Stimulated activated CD4-positive, alpha-beta T cell treated with anti-CD3 and anti-CD28 coated beads, Interleukin-2, amount 100 ng/mL, for 48 hours (primary cell): ENCODE data around the gene TRAF2.

Source experiments
- DNase-seq, 2 donors: peaks; one replicate each; pipeline ENCODE4 v3.0.0-alpha.2; 2020

TRAF2 gene

DNA sequence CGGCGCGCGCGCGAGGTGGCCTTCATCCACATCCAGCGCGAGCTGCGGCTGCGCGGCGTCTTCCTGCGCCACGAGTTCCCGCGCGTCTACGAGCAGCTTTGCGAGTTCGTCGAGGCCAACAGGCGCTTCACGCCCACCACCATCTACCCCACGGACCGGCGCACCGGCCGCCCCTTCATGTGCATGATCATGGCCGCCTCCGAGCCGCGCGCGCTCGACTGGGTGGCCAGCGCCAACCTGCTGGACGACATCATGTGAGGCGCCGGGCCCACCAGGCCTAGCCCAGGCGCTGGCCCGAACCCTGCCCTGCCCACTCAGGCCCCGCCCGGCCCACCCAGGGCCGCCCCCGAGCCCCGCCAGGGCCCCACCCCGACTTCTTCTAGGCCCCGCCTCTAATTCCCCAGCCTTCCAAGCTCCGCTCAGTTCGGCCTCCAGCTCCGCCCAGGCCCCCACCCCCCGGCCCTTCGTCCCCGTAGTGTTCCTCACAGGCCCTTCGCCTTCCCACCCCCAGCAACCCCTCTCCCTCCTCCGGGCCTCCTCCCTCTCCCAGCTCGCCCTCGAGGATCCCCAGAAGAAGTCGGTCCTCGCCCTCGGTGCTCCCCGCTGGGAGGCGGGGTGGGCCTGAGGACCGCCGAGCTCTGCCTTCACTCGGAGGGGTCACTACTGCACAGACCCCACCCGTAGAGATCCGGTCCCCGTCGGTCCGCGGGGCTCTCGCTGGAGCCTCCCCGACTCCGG is 39.1 kb upstream of the TRAF2 start:
- no peak for DNase-seq

DNA sequence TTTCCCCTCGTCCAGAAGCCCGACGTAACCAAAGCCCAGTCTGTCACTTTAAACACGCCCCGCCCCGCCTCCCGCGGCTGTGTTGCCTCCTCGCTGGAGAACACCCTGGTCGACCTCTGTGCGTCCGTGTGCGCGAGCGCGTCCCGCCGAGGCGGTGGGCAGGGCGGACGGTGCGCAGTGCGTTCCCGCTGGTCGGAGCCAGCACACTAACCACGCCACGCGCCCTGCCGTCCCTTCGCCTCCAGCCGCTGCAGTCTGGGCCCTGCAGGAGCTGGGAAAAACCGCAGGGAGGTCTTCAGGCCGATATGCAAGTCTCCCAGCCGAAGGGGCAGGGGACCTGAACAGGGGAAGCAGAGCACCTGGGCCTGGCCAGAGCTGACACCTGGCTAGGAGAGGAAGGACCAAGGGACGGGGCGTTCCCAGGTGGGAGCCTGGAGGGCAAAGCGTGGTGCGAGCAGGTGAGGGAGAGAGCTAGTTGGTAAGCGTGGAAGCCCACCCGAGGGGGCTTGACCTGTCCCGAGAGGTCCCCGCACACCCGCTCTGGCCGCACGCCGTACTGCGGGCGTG is 38.4 kb upstream of the TRAF2 start:
- DNase-seq, result peak; percentile 79 to 80

DNA sequence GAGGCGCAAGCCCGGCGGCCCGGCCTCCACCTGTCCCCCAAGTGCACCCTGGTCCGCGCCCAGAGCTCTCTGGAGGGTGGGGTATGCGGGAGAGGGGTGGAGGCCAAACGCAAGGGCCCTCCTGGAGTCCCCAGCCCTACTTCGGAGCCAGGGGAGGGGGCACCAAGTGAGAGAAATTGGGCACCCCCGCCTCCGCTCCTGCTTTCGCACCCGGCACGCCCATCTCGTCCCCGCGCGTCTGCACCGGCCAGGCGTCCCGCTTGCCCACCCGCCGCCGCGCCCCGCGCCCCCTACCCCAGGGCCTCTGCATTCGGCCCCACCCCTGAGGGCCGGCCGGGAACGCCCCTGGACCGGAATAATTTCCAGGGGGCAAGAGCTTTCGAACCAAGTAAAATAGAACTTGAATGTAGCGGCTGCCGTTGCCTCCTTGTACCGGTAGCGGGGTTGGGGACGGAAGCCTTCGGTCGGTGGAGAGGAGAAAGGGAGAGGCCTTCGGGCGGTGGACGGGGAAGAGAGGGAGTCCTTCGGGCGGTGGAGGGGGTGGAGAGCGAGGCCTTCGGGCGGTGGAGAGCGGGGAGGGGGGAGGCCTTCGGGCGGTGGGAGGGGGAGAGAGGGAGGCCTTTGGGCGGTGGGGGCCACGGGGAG is 37.8 kb upstream of the TRAF2 start:
- DNase-seq, result peak in 1 of 2 donors; percentile 36

DNA sequence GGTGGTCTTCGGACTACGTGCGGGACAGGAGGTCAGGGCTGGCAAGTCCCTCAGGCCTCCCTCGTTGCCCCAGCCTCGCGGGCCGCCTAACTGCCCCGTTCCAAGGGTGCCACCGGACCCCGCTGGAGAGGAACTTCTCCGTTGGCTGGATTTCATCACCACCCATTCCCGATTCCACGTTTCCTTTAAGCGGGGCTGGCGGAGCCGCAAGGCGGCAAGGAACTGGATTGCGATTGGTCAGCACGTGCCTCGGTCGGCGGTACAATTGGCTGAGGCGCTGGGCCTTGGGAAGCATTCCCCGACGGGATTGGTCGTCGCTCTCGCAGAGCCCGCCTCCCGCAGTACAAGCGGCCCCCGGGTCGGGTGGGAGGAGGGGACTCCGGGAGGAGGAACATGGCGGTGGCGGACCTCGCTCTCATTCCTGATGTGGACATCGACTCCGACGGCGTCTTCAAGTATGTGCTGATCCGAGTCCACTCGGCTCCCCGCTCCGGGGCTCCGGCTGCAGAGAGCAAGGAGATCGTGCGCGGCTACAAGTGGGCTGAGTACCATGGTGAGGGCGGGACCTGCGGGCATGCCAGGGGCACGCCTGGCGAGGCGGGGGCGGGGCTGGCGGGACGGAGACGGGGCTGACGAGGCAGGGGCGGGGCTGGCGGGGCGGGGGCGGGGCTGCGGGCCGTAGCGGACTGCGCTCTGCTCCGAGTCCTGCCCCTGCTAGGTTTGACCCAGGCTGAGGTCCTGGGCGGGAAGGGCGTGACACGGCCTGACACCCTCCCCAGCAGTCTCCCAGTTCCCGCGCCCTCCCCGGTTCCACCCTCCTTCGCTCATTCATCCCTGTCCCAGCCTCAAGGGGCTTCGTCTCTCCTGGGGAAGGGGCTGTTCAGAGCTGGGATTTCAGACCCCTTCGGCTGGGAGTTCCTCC is 37.0 kb upstream of the TRAF2 start, which contains the start of gene PHPT1:
Gene PHPT1 (plus strand): TSS at position 372 of the 922 bp plus-strand sequence. CDS start 22 bp downstream, at position 394.
- DNase-seq, result peak; percentile 92 to 93

DNA sequence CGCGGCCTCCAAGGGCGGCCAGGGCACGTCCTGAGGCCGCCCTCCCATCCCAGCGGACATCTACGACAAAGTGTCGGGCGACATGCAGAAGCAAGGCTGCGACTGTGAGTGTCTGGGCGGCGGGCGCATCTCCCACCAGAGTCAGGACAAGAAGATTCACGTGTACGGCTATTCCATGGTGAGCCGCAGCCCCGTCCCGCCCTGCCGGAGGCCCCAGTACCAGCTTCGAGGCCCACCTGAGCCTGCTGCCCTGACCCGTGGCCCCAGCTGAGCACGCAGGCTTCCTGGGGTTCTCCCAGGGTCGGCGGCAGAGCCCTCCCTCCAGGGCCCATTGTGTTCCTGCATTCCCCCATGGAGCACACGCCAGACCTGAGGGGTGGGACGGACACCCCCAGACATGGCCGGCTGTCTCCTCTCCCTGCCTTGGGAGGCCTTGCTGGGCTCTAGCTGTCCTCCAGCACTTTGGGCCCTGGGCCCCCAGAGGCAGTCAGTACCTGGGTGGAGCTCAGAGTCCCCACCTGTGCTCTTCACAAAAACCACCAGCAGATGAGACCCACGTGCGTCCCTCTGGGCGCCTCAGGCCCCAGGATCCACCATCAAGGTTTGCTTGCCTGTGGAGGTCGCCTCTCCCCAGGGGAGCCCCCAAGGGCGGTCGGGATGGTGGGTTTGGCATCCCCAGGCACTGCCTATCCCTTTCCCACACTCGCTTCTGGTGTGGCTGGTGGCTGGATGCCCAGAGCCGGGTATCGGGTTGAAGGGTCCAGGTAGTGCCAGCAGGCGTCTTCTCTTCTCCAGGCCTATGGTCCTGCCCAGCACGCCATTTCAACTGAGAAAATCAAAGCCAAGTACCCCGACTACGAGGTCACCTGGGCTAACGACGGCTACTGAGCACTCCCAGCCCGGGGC is 36.1 kb upstream of the TRAF2 start:
- no peak for DNase-seq

DNA sequence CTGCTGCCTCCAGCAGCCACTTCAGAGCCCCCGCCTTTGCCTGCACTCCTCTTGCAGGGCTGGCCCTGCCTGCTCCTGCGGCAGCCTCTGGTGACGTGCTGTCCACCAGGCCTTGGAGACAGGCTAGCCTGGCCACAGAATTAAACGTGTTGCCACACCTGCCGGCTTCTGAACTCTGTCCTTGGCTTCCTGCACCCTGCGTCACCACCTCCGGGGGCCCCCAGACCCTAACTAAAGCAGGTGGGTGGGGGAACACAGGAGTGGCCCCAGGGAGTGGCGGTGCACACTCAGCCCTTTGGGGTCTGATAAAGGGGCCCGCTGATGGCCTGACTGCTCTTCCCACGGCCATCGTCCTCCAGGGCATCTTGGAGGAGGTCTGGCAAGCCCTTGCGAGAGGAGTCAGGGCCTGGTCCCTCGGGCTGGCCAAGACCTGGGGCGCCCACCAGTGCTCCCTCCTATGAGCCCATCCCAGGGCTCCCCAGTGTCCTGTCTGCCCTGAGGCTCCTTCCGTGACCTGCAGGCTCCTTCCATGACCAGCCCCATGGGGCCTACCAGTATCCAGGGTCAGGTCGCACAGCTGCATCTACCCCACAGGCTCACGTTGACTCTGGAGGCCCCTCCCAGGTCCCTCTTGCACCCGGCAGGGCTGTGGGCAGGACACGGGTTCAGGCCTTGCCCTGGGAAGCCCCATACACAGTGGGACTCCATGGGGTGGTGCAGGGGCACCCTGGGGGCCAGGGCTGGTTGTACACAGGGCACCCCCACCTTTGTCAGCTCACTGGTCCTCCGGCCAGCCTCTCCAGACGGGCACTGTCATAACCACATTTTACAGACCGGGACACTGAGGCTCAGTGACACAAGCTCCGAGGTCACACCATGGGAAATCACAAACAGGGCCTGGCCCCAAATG is 35.2 kb upstream of the TRAF2 start:
- no peak for DNase-seq

DNA sequence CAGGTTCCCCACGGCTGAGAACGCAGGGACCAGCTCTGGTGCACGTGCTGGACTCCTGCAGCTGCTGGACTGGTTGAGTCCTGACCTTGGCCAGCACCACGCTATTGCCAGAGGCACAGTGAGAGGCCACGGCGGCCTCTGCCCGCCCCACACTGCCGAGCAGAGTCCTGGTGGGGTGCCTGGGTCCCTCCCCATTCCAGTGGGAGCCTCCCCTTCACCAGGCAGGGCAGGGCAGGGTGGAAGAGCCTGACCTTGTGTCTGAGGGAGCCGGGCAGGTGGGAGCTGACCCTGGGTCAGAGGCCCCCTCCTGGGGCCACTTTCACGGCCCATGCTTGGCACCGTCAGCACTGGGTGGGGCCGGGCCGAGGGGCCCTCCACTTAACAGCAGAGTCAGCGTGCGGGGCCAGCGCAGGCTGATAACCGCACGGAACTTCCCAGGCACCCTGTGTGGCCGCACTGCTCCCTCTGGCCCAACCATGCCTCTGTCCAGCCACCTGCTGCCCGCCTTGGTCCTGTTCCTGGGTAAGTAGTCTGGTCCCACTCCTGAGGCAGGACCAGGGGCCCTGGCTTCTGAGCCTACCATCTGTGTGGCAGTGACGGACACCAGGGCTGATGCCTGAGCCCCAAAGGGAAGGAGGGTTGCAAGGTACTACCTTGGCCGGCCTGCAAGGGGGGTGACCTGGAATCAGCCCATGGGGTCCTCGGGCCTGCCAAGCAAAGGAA is 34.2 kb upstream of the TRAF2 start, which contains the start of gene MAMDC4:
Gene MAMDC4 (plus strand): TSS at position 406 of the 723 bp plus-strand sequence. CDS start 71 bp downstream, at position 477.
- no peak for DNase-seq

DNA sequence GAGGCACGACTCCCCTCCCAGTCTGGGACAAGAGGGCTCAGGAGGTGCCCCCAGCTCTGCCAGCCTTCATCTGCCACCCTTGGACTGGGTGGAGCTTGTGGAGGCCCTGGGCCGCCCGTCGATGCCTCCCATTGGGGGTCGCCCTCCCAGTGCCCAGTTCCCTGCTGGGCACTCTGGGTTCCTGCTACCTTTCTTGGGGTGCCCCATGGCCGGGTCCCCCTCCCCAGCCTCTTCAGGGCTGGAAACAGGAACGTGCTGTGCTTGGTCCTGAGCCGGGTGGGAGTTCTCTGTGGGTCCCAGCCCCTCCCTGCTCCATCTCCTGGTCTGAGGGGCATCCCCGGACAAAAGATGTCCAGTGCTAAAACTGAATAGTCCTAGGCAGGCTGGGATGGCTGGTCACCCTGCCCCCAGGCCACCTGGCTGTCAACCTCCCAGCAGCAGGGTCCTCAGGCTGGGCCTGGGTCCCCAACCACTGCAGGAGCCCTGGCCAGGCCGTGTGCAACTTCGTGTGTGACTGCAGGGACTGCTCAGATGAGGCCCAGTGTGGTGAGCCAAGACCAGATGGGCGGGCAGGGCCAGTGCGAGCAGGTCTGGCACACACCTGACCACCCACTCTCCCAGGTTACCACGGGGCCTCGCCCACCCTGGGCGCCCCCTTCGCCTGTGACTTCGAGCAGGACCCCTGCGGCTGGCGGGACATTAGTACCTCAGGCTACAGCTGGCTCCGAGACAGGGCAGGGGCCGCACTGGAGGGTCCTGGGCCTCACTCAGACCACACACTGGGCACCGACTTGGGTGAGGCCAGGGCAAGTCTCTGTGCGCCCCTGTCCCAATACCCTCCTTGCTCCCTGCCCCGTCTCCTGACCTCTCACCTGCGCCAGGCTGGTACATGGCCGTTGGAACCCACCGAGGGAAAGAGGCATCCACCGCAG is 33.4 kb upstream of the TRAF2 start:
- no peak for DNase-seq

DNA sequence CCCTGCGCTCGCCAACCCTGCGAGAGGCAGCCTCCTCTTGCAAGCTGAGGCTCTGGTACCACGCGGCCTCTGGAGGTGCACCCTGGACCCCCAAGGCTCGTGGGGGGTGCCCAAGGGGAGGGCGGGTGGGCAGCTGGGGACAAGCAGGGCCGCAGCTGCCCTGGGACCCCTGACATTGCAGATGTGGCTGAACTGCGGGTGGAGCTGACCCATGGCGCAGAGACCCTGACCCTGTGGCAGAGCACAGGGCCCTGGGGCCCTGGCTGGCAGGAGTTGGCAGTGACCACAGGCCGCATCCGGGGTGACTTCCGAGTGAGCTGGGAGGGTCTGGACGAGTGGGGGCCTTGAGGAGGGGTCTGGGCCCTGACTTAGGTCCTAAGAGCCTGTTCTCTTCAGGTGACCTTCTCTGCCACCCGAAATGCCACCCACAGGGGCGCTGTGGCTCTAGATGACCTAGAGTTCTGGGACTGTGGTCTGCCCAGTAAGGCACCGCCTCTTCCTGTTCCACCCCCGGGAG is 32.7 kb upstream of the TRAF2 start:
- DNase-seq, result no peak

DNA sequence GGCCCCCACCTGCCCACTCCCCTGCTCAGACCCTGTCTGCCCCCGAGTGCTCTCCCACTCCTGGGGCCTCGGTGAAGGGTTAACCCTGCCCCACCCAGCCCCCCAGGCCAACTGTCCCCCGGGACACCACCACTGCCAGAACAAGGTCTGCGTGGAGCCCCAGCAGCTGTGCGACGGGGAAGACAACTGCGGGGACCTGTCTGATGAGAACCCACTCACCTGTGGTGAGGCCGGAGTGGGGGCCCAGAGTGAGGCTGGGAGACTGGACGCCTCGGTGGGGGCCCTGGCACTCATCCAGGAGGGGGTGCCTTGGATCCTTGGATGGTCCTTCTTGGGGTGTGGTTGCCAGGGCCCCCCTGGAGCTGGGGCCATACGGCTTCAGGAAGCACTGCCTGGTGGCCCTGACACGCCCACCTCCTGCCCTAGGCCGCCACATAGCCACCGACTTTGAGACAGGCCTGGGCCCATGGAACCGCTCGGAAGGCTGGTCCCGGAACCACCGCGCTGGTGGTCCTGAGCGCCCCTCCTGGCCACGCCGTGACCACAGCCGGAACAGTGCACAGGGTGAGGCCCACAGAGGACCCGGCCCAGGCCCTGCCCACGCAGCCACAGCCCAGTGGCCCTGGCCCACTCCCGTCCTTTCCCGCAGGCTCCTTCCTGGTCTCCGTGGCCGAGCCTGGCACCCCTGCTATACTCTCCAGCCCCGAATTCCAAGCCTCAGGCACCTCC is 32.0 kb upstream of the TRAF2 start:
- DNase-seq, result no peak

DNA sequence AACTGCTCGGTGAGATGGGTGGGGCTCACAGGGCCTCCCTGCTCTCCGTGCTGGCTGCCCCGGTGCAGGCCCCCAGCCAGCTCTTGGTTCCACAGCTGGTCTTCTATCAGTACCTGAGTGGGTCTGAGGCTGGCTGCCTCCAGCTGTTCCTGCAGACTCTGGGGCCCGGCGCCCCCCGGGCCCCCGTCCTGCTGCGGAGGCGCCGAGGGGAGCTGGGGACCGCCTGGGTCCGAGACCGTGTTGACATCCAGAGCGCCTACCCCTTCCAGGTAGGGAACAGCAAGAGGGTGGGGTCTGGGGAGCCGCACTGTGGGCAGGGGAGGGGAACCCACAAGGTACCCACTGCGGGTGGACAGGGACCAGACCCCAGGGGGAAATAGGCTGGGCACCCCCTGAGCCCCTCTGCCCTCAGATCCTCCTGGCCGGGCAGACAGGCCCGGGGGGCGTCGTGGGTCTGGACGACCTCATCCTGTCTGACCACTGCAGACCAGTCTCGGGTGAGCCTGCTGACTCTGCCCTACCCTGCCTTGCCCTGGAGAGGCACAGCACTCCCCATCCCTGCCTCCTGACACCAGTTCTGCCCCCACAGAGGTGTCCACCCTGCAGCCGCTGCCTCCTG is 31.4 kb upstream of the TRAF2 start:
- DNase-seq, result no peak

DNA sequence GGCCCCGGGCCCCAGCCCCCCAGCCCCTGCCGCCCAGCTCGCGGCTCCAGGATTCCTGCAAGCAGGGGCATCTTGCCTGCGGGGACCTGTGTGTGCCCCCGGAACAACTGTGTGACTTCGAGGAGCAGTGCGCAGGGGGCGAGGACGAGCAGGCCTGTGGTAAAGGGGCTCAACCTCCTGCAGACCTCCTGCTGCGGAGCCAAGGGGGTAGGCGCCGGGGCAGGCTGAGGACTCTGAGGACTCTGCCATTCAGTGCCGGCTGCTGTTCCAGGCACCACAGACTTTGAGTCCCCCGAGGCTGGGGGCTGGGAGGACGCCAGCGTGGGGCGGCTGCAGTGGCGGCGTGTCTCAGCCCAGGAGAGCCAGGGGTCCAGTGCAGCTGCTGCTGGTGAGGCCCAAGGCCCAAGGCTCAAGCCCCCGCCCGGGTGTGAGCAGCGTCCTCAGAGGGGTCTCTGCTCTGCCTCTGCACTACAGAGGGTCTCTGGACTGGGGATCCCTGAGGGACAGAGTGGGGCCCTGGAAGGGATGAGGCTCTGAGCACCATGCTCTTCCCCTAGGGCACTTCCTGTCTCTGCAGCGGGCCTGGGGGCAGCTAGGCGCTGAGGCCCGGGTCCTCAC is 30.7 kb upstream of the TRAF2 start:
- DNase-seq, result no peak

DNA sequence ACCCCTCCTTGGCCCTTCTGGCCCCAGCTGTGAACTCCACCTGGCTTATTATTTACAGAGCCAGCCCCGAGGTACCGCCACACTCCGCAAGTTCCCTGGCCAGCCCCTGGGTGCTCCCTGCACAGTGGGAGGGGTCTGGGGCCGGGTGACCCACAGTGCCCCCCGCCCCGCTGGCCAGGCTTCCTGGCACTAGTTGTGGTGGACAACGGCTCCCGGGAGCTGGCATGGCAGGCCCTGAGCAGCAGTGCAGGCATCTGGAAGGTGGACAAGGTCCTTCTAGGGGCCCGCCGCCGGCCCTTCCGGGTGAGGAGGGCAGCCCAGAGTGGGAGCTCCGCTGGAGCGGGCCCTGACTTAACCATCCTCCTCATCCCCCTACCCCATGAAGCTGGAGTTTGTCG is 30.2 kb upstream of the TRAF2 start:
- no peak for DNase-seq

DNA sequence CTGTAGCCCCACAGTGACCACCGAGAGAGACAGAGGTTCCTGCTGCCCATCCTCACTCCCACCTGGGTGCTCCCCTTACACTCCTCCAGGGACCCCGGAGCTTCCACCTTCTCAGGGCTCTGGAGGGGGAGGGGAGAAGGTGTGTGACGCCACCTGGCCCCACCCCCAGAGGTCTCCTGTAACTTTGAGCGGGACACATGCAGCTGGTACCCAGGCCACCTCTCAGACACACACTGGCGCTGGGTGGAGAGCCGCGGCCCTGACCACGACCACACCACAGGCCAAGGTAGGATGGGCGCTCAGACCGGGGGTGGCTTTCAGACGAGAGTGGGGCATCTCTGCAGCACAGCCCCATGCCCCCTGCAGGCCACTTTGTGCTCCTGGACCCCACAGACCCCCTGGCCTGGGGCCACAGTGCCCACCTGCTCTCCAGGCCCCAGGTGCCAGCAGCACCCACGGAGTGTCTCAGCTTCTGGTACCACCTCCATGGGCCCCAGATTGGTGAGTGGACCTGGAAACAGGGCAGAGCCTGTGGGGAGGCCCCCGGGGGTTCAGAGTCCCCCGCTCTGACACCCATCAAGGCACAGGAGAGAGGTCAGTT is 29.7 kb upstream of the TRAF2 start:
- no peak for DNase-seq

DNA sequence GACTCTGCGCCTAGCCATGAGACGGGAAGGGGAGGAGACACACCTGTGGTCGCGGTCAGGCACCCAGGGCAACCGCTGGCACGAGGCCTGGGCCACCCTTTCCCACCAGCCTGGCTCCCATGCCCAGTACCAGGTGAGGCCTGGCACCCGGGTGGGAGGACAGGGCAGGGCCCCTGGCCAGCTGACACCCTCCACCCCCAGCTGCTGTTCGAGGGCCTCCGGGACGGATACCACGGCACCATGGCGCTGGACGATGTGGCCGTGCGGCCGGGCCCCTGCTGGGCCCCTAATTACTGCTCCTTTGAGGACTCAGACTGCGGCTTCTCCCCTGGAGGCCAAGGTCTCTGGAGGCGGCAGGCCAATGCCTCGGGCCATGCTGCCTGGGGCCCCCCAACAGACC is 29.1 kb upstream of the TRAF2 start:
- DNase-seq, result no peak

DNA sequence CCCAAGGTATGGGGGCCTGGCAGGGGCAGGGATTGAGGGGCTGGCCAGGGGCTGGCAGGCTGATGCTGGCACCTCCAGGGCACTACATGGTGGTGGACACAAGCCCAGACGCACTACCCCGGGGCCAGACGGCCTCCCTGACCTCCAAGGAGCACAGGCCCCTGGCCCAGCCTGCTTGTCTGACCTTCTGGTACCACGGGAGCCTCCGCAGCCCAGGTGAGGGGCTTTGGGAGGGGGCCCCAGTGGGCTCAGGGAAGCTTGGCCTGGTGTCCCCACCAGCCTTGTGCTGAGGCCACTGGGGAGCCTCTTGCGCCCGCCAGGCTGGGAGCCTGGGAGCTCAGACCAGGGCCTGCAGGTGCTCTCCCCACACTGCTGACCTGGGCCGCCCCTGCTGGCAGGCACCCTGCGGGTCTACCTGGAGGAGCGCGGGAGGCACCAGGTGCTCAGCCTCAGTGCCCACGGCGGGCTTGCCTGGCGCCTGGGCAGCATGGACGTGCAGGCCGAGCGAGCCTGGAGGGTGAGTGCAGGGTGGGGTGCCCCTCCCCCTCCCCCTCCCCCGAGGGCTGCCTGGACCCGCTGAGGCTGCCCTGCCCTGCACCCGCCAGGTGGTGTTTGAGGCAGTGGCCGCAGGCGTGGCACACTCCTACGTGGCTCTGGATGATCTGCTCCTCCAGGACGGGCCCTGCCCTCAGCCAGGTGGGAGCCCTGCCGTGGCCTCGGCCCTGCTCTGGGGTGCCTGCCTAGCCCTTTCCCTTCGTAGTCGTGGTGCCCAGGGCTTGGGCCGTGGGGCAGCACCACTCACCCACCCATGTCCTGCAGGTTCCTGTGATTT is 28.5 kb upstream of the TRAF2 start:
- no peak for DNase-seq
